GM19467 (cell line): Measurements from ENCODE around the gene CAGE1.

Source experiments
- ATAC-seq: cut with Tn5 transposase; IDR thresholded peaks from one replicate; pipeline ENCODE4 v1.9.1; 2021; ENCODE audit warnings: mild to moderate bottlenecking, moderate library complexity; ENCODE audit not compliant: unreplicated experiment

CAGE1 gene

GRCh38 chr6:7312616-7313504 is 76.7 kb downstream of the CAGE1 start, which contains the start of gene SSR1:
TSS of gene SSR1 (minus strand) at chr6:7313199. CDS start at chr6:7313120, 79 bp downstream.
- ATAC-seq, result peak; percentile 96

DNA sequence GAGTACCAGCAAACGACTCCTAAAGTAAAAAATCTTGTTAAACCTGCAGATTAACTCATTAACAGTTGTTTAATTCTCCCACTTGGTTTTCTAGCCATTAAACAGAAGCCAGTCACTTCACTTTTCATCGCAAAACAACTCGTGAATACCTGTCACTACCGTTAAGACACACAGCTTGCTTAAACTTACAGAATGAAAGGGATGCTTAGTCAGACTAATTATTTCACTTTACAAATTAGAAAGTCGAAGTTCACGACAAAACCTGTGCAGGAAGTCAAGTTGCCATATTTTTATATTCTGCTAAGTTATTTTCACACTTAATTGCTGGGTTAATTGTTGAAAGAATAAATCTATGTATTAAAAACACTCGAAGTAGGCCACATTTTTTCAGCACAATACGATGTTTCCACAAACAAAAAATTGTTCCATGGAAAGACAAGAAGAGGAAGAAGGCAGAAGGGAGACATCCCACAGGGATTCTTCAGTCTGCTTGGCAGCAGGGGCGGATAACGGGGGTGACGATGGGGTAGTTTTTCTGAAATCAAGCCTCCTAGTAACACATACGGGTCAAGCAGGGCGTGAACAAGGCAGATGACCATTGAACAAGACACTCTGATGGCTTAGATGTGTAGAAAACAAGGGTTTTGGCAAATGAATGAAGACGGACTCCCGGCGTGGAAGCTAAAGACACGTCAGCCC is 77.5 kb downstream of the CAGE1 start:
- ATAC-seq, result no peak

DNA sequence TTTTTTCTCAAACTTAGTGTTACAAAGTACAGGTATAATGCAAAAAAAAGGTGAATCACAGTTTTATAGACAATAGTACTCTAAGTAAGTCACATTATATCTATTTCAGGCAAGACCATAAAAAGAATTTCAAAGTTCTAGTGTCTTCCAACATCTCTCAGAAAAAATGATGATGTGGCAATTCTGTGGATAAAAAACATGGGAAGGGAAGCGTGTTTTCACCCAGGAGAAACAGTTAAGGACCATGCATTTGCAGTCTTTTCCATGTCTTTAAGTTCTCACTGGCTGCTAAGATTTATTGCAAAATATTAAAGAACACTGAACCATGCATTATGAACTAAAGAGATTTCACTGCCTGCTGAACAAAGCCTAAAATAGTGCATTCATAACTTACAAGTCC is 78.4 kb downstream of the CAGE1 start:
- no peak for ATAC-seq

- ATAC-seq, result no peak
These were observed 80.5 kb downstream of the CAGE1 start for GRCh38 chr6:7309050-7309449.

GRCh38 chr6:7307533-7307932 is 82.0 kb downstream of the CAGE1 start:
- ATAC-seq, result no peak

GRCh38 chr6:7304821-7305220 is 84.7 kb downstream of the CAGE1 start:
- no peak for ATAC-seq

DNA sequence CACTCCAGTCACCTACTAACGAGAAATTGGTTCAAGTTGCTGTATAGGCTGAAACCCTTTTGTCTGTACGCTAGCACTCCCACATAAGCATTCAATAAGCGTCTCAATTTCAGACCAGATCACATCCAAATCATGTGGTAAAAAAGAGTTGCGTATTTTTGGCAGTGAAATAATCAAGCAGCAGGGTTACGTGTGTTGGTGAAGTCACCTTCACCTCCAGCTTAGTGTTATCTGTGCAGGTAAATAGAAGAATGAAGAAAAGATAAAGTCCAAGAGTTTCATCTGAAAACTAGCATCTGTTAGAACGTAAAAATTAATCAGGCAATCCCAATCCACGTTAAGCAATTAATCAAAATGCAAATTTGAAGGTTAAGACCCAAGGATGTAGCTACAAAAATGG is 87.8 kb downstream of the CAGE1 start:
- ATAC-seq, result no peak

DNA sequence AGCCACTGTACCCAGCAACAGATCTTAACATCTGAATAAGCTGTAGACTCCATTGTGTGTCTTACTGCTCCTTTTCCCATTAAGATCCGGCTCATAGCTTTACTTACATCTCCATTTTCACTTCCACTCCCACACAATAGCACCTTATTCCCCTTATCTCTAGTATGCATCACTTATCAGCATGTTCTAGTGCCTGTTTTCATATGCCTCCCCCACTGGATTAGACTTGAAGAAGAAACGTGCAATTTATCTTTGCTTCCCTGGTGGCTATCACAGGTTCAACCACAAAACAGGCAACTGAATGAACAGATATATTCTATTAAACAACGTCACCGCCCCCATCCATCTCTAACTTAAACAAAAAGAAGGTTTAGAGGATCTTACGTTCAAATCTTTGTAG is 88.6 kb downstream of the CAGE1 start:
- ATAC-seq, result no peak

GRCh38 chr6:7298113-7298512 is 91.4 kb downstream of the CAGE1 start:
- ATAC-seq, result no peak

GRCh38 chr6:7296602-7297001 is 92.9 kb downstream of the CAGE1 start:
- ATAC-seq, result no peak

DNA sequence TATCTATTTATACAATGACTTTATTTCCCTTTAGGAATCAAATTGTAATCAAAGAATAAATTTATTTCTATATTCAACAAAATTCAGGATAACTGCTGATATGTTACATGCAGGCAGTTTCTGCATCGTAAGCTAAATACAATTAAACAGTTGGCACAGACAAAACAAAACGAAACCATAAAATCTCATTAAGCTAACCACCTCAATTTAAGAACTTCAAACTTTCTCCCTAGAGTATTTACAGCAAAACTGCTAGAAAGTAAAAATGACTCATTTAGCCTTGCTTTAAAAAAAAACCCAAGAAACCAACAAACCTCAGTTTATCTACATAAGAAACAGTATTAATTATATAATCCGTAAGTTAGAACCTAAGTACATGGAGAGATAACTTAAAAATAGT is 93.6 kb downstream of the CAGE1 start:
- ATAC-seq, result no peak

DNA sequence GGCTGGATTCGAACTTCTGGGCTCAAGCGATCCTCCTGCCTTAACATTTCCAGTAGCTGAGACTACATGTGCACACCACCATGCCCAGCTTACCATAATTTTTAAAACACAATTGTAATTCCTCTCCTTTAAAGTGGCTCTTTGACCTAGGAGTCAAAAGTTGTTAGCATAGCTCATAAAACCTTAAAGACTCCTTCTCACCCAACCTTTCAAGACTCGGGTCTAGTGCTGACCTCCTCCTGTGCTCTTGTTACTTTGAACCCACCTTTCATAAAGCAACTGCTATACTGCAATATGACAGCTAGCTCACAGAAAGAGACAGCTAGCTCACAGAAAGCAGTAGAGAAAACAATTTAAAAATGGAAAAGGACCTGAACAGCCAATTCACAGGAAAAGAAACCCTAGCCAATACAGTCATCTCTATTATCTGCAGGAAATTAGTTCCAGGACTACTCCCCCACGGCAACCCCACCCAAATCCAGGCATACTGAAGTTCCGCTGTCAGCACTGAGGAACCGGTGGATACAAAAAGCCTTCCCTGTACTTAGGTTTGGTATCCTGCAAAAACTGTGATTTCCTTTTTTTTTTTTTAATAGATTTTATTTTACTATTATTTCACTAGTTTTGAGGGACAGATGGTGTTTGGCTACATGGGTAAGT is 96.8 kb downstream of the CAGE1 start:
- no peak for ATAC-seq

DNA sequence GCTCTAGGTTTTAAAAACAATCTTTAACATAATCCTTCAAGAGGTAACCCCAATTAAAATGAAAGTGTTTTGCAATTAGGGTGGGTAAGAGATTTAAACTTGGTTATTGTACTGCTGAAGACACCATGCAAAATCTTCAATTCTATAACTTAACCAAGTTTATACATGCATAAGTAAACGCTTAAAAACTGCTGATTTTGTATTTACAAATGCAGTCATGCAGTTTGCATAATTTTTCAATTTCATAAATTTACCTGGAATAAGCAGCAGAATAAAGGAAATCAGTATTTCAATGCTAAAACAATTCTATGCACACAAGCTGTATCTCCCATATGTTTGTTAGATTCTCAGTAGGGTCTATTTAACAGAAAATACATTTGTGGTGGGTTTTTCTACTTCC is 99.5 kb downstream of the CAGE1 start:
- no peak for ATAC-seq

DNA sequence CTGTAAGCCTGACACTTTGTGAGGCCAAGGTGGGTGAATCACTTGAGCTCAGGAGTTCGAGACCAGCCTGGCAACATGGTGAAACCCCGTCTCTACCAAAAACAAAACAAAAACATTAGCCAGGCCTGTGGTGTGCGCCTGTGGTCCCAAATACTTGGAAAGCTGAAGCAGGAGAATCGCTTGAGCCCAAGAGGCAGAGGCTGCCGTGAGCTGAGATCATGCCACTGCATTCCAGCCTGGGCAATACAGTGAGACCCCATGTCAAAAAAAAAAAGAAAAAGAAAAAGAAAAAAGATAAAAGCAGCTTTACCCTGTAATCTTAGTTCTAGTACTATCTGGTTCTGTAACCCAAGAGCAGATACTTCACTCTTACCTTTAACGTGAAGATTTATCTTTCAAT is 104.1 kb downstream of the CAGE1 start:
- ATAC-seq, result no peak

- ATAC-seq, result no peak
These were observed 105.9 kb downstream of the CAGE1 start for GRCh38 chr6:7283676-7284075.

DNA sequence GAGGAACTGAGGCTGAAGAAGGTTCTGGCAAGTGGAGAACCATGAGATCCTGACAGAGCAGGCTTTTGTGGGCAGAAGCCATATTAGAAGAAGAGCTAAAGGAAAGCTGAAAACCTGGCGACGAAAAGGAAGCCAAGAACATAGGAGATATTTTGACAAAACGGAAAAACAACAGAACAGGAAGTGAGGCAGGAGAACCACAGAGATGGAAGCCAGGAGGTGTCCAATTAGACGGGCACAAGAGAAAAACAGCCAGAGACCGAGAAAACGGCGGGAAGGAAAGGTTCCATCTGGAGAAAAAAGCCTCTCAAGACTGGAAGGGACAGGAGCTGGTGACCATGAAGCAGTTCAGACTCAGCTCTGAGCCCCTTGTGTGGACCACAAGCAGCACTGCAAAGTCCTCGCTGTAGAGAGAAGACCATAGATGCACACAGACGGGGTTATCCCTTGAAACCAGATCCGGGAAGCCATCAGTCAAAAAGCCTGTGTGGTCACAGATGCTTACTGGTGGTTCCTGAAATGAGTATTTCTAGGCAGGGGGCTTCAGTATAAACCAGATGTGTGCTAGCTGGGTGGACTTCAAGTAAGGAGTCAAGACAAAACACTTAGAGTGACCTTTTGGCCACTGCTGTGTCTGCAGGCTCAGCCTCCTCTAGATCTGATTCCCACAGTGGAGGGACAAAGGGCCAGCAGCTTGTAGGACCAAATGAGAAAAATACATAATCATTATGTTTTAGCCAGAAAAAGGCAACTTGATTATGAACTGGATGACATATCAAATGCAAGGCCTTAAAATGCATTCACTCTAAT is 107.2 kb downstream of the CAGE1 start:
- no peak for ATAC-seq
